ENCODE data around the gene CFAP20DC. TPM values are rescaled to one million over a fixed set of nuclear protein-coding genes. Genes with fewer than 3 reads are reported as not detected.

Gene CFAP20DC
- total and polyA plus RNA-seq, 2 of the 8 experiments (the other 6 are each of a cell fraction or from before 2014, with no cell fraction given), result 2.2 to 2.8 TPM

- TF ChIP-seq ATF3 (IDR thresholded peaks at IDR 0.05; ENCODE audit: insufficient read depth, low read depth, low read length) (no peak), BRCA1 (IDR thresholded peaks at IDR 0.05; ENCODE audit: low read depth, low read length) (no peak), RAD21 (IDR thresholded peaks at IDR 0.05 in 1 of 2, conservative IDR thresholded peaks at IDR 0.05 in 1 of 2; ENCODE audit: low read depth in 2 of 2, low read length in 2 of 2) (no peak)
Measured at GRCh38 chr3:58804914-58805313, 244.9 kb downstream of the CFAP20DC start (continued).

Measured in H1 (cell line).